HEK293T (cell line): ENCODE data around the gene ALPK1.

Experiments
- ELF4 ChIP-seq: fragments of 450-650 bp; IDR thresholded peaks from 2 replicates; pipeline ENCODE4 v1.6.1; 2017; ENCODE audit warnings: antibody characterized with exemption
- SP1 ChIP-seq: fragments of 450-650 bp; IDR thresholded peaks from 2 replicates; pipeline ENCODE4 v1.6.1; 2017
- TARDBP ChIP-seq: fragments of 450-650 bp; IDR thresholded peaks from 2 replicates; pipeline ENCODE4 v1.6.1; 2016
- TF ChIP-seq, protein P1 (sequence below): fragments of 450-650 bp; IDR thresholded peaks from 2 replicates; pipeline ENCODE4 v1.6.1; 2016

DNA sequence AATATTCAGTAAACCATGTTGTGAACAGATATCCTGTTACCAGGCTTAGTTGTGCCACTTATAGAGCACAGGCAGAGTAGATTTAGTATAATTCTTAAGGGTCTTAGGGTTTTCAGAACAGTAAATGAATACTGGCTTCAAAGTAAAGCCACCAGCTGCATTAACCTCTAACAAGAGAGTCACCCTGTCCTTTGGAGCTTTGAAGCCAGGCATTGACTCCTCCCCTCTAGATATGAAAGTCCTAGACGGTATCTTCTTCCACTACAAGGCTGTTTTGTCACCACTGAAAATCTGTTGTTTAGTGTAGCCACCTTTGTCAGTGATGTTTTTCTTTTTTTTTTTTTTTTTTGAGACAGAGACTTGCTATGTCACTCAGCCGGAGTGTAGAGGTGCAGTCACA lies 77.7 kb downstream of the ALPK1 start:
- TF ChIP-seq SP1 (no peak), ELF4 (no peak), TARDBP (no peak)
- TF ChIP-seq, protein P1, sequence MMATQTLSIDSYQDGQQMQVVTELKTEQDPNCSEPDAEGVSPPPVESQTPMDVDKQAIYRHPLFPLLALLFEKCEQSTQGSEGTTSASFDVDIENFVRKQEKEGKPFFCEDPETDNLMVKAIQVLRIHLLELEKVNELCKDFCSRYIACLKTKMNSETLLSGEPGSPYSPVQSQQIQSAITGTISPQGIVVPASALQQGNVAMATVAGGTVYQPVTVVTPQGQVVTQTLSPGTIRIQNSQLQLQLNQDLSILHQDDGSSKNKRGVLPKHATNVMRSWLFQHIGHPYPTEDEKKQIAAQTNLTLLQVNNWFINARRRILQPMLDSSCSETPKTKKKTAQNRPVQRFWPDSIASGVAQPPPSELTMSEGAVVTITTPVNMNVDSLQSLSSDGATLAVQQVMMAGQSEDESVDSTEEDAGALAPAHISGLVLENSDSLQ = no peak
